ENCODE results near the gene SLC9A9.

GRCh38 chr3:143562789-143563188 lies 285.5 kb downstream of the SLC9A9 start:
- TF ChIP-seq REST (IDR thresholded peaks at IDR 0.05; ENCODE audit: low read depth, low read length): no peak
- TF ChIP-seq CTCF (IDR thresholded peaks at IDR 0.05): no peak
- no peak for TF ChIP-seq JUND (IDR thresholded peaks at IDR 0.05)
- no peak for TF ChIP-seq EP300 (IDR thresholded peaks at IDR 0.05; ENCODE audit: borderline replicate concordance in 1 of 2, low read depth in 1 of 2, low read length in 1 of 2)
- TF ChIP-seq TAF1 (IDR thresholded peaks at IDR 0.05; ENCODE audit: borderline replicate concordance, low read depth, low read length): no peak
- TF ChIP-seq TEAD4 (IDR thresholded peaks at IDR 0.05; ENCODE audit: borderline replicate concordance, insufficient read depth): no peak
- TF ChIP-seq, protein P1, sequence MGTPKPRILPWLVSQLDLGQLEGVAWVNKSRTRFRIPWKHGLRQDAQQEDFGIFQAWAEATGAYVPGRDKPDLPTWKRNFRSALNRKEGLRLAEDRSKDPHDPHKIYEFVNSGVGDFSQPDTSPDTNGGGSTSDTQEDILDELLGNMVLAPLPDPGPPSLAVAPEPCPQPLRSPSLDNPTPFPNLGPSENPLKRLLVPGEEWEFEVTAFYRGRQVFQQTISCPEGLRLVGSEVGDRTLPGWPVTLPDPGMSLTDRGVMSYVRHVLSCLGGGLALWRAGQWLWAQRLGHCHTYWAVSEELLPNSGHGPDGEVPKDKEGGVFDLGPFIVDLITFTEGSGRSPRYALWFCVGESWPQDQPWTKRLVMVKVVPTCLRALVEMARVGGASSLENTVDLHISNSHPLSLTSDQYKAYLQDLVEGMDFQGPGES (IDR thresholded peaks at IDR 0.05; ENCODE audit: low read depth, low read length): no peak
- no peak for TF ChIP-seq PBX3 (IDR thresholded peaks at IDR 0.05)
- TF ChIP-seq NRF1 (IDR thresholded peaks at IDR 0.05; ENCODE audit: low read depth, low read length): no peak
- no peak for TF ChIP-seq YY1 (IDR thresholded peaks at IDR 0.05; ENCODE audit: low read depth)
- no peak for TF ChIP-seq TCF12 (IDR thresholded peaks at IDR 0.05)

Measured in SK-N-SH (cell line).